DND-41 (cell line): ENCODE data around the gene SEC61B.

Experiments used
- ATAC-seq: fragments of 200-7000 bp; cut with Tn5 transposase; 3 replicates; pipeline ENCODE4 v1.9.1; 2021; ENCODE audit warnings: low read depth; ENCODE audit not compliant: insufficient read depth
- DNase-seq: peaks from one replicate; pipeline ENCODE4 v3.0.0-alpha.2; 2020
- H2AFZ ChIP-seq: 2 replicates; pipeline ENCODE4 v1.6.0; 2012; ENCODE audit warnings: low read depth, low read length
- H3K27ac ChIP-seq: 2 replicates; pipeline ENCODE4 v1.5.1; 2012; ENCODE audit warnings: low read length, inconsistent platforms
- H3K27me3 ChIP-seq: fragments of 200-600 bp; sonication (generic); 2 replicates; pipeline ENCODE4 v1.6.0; 2012; ENCODE audit warnings: low read length, mild to moderate bottlenecking, inconsistent platforms; ENCODE audit not compliant: insufficient read depth, poor library complexity
- H3K36me3 ChIP-seq: 2 replicates; pipeline ENCODE4 v1.5.1; 2012; ENCODE audit warnings: low read length, inconsistent platforms; ENCODE audit not compliant: insufficient read depth
- H3K4me1 ChIP-seq: 2 replicates; pipeline ENCODE4 v1.5.1; 2012; ENCODE audit warnings: mild to moderate bottlenecking, low read length; ENCODE audit not compliant: insufficient read depth
- H3K4me2 ChIP-seq: 2 replicates; pipeline ENCODE4 v1.6.0; 2012; ENCODE audit warnings: mild to moderate bottlenecking, moderate library complexity, low read length, inconsistent platforms; ENCODE audit not compliant: insufficient read depth
- H3K4me3 ChIP-seq, 2 experiments: fragments of 200-600 bp in 1 of 2; shearing (Covaris generic) in 1 of 2; 2 replicates each; pipeline ENCODE4 v1.5.1; 2012 to 2016; ENCODE audit warnings: inconsistent platforms in 2 of 2, low read length in 2 of 2, mild to moderate bottlenecking in 2 of 2, low read depth in 1 of 2, moderate library complexity in 1 of 2
- H3K79me2 ChIP-seq: 2 replicates; pipeline ENCODE4 v1.6.0; 2012; ENCODE audit warnings: low read length, inconsistent platforms; ENCODE audit not compliant: insufficient read depth
- H3K9ac ChIP-seq: 2 replicates; pipeline ENCODE4 v1.6.0; 2012; ENCODE audit warnings: low read depth, mild to moderate bottlenecking, inconsistent platforms, low read length, moderate library complexity
- H3K9me3 ChIP-seq: 2 replicates; pipeline ENCODE4 v1.5.1; 2012; ENCODE audit warnings: low read length, moderate library complexity, mild to moderate bottlenecking, inconsistent platforms; ENCODE audit not compliant: insufficient read depth, severe bottlenecking
- H4K20me1 ChIP-seq: 2 replicates; pipeline ENCODE4 v1.6.0; 2012; ENCODE audit warnings: low read length; ENCODE audit not compliant: insufficient read depth
- CTCF ChIP-seq: IDR thresholded peaks from 2 replicates; pipeline ENCODE4 v1.5.1; 2012; ENCODE audit warnings: borderline replicate concordance, low read length, moderate library complexity, mild to moderate bottlenecking; ENCODE audit not compliant: poor library complexity, severe bottlenecking; ENCODE audit errors: extremely low read depth
- EZH2 ChIP-seq: IDR thresholded peaks from 3 replicates; pipeline ENCODE4 v1.6.1; 2012; ENCODE audit warnings: borderline replicate concordance, low read depth, mild to moderate bottlenecking, moderate library complexity, low read length, inconsistent platforms; ENCODE audit not compliant: severe bottlenecking

SEC61B gene

GRCh38 chr9:99177576-99178366 lies 44.3 kb upstream of the SEC61B start:
- ATAC-seq (no peak), DNase-seq (no peak)
- Histone ChIP-seq H3K79me2 (no peaks in the 10 kb centered on the region), H3K27ac (no peak overlapping the region), H3K9ac (no peak overlapping the region), H3K27me3 (peaks cover 6% of the 10 kb centered on the region), H3K4me2 (no peak overlapping the region), H4K20me1 (no peaks in the 10 kb centered on the region), H3K4me3 (no peak overlapping the region), H3K36me3 (no peaks in the 10 kb centered on the region), H3K9me3 (no peaks in the 10 kb centered on the region), H3K4me1 (no peaks in the 10 kb centered on the region), H2AFZ (no peak overlapping the region)
- TF ChIP-seq CTCF (no peak), EZH2 (no peak)

GRCh38 chr9:99178912-99179872 lies 42.9 kb upstream of the SEC61B start:
- H3K9me3 ChIP-seq, result no peaks in the 10 kb centered on the region
- no peak overlapping the region for H3K27ac ChIP-seq
- TF ChIP-seq CTCF (no peak), EZH2 (no peak)
- peaks cover 6% of the 10 kb centered on the region for H3K27me3 ChIP-seq
- DNase-seq (no peak), ATAC-seq (no peak)
- no peaks in the 10 kb centered on the region for H4K20me1 ChIP-seq
- no peak overlapping the region for H3K9ac ChIP-seq
- no peak overlapping the region for H3K4me2 ChIP-seq
- no peak overlapping the region for H2AFZ ChIP-seq
- no peaks in the 10 kb centered on the region for H3K79me2 ChIP-seq
- no peaks in the 10 kb centered on the region for H3K4me1 ChIP-seq
- no peaks in the 10 kb centered on the region for H3K36me3 ChIP-seq
- H3K4me3 ChIP-seq, result no peak overlapping the region

- no peak for TF ChIP-seq EZH2
- Histone ChIP-seq H3K79me2 (no peaks in the 10 kb centered on the region), H3K9ac (no peak overlapping the region), H3K27me3 (peaks cover 6% of the 10 kb centered on the region), H3K36me3 (no peaks in the 10 kb centered on the region), H3K4me2 (no peak overlapping the region), H3K4me3 (no peak overlapping the region), H4K20me1 (no peaks in the 10 kb centered on the region), H3K4me1 (peaks cover 6% of the 10 kb centered on the region; the same call in 1 of the 2 replicates), H2AFZ (no peak overlapping the region), H3K9me3 (no peaks in the 10 kb centered on the region), H3K27ac (no peak overlapping the region)
- DNase-seq (no peak), ATAC-seq (no peak)
Observed at GRCh38 chr9:99180199-99180598, 41.9 kb upstream of the SEC61B start.

GRCh38 chr9:99180662-99181061 lies 41.4 kb upstream of the SEC61B start:
- Histone ChIP-seq H2AFZ (no peak overlapping the region), H3K4me2 (no peak overlapping the region)
- no peak for ATAC-seq

More at GRCh38 chr9:99180662-99181061, 41.4 kb upstream of the SEC61B start:
- no peaks in the 10 kb centered on the region for H4K20me1 ChIP-seq
- H3K9me3 ChIP-seq, result no peaks in the 10 kb centered on the region
- peaks cover 6% of the 10 kb centered on the region for H3K27me3 ChIP-seq
- H3K36me3 ChIP-seq, result no peaks in the 10 kb centered on the region
- no peaks in the 10 kb centered on the region for H3K79me2 ChIP-seq
- no peak overlapping the region for H3K27ac ChIP-seq
- H3K4me3 ChIP-seq, result no peak overlapping the region
- no peak for TF ChIP-seq EZH2
- TF ChIP-seq CTCF, result no peak
- no peak for DNase-seq
- peaks cover 6% of the 10 kb centered on the region; the same call in 1 of the 2 replicates for H3K4me1 ChIP-seq
- H3K9ac ChIP-seq, result no peak overlapping the region
